Middle frontal gyrus (tissue), 1 donor: ENCODE data around the gene CGB8.
"Not testable (repeated sequence)": the region's sequence is repeated elsewhere in the genome, so short reads cannot be mapped to it uniquely, and the experiment has no call there.

Source experiments
- DNase-seq: peaks from one replicate; pipeline ENCODE4 v3.0.0-alpha.2; 2015; ENCODE audit warnings: low spot score; ENCODE audit errors: extremely low spot score

CGB8 gene

DNA sequence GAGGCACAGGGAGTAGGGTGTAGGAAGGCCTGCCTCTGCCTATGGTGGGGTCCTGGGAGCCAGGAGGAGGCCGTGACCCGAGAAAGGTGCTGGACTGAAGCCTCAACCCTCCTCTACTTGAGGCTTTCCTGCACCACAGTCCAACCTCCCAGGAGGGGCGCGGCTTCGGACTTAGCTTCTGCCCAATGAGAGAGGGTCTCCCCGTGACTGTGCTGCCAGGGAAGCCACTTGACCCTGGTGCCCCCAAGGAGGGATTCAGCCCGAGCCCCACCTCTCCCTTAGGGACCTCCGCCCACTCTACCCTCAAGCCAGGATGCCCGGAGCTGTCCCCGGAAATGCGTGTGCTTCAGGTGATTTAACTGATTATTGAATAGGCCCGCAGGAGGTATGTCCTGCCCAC is at the start of gene CGB8:
TSS of gene CGB8 (minus strand) at position 101 of the 400 bp plus-strand sequence. CDS start 372 bp downstream, outside the sequence.
- not testable (repeated sequence) for DNase-seq

DNA sequence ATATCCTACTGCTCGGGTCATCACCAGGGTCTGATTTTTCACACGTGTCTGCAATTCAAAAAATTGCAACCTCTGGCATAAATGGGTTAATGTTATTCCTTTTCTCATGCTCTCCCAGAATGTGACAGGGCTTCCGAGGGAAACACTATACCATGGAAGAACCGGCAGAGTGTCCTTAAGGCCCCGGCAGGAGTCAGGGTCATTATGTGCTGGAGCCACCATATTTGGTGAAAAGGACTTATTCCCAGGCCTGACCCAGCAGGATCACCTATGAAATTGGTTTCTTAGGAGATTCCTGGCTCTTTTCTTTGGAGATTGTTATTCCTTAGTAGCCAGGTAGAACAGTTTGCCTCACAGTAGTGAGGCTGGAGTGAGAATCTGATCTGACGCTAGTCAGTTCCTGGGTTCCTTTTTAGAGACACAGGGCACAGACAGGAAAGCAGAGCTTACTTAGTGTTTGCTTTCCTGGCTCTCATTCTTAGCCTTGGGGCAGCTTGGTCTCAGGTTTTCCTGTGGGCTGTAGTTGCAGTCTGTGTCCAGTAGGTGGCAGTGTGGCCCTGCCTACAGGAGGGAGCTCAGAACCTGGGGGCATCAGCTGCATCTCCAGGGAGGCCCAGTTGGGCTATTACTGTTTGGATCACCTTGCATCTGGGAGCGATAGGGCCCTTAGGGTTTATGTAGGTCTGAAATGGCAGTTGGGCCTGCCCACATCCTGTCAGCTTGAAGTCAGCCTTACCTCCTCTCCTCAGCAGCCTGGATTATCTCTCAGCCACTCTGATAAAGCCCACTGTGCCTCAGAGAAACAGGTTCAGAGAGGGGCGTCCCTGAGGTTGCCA is 48.8 kb upstream of the CGB8 start:
- DNase-seq, result no peak

DNA sequence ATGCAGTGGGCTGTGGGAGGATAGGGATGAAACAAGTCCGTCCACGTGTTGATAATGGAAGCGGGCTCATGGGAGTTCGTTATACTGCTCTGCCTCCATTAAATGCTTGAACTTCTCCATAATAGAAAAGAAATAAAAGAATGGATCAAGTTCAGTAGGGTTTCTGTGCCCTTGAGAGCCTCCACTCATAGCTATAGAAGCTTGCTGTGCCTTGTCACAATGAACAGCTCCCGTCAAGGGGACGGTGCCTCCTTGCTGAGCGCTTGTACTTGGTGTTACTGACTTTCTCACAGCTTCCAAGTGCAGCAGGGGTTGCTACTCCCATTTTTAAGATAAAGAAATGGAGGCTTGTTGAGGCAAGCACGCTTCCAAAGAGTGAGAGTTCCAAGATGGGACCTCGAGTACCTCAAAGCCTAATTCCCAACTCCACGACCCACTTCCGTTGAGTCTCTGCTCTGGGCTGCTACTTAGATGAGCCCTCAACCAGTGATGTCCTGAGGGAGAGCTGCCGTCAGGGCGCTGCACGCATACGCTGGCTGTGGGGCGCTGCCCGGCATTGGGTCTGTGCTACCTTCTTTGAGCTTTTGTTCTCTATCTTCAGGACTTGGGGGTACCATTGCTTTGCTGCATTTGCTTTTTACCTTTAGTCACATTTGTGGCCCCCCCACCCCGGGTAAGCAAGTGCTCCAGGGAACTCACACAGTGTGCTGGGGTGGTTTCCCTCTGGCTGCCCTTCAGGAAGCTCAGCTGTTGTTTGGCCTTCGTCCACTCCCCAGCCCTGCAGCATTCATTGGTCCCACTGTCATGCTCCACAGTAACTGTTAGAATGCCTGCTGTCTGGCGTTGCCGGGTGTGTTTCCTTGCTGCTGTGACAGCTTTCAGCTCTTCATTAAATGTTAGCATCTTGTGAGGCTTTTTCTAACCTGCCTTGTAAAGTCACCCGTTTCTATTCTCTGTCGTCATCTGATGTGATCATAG is 45.9 kb upstream of the CGB8 start:
- DNase-seq, result no peak

DNA sequence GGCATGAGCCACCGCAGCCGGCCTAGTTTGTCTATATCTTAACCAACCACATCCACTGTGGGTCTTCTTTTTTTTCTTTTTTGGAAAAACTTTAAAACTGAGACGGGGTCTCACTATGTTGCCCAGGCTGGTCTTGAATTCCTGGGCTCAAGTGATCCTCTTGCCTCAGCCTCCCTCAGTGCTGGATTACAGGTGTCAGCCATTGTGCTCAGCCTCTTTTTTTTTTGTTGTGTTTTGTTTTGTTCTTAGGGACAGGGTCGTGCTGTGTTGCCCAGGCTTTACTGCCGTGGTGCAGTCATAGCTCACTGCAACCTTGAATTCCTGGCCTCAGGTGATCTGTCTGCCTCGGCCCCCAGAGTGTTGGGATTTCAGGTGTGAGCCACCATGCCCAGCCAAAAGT is 43.8 kb upstream of the CGB8 start:
- DNase-seq, result no peak

DNA sequence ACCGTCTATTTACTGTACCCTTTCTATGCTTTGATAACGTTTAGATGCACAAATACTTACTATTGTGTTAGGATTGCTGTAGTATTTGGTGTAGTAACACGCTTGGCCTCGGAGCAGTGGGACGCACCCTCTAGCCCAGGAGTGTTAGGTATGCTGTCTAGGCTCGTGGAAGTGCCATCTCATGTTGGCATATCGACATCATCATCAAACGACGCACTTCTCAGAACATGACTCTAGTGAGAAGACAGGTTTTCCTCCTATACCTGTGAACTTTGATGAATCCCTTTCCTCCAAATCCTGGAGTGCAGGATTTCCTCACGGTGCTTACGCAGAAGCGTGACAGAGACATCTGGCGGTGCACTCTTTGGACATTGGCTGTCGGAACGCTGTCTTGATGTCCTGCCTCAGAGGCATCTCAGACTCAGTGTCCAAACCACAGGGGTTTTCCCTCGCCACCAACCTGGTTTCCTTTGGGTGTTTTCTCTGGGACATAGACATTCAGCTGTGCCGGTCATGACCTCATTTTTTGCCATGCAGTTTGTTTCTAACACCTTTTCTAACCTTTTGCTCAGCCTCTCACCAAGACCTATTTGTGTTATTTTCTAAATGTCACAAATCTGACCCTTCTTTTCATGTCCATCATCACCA is 42.6 kb upstream of the CGB8 start:
- DNase-seq, result no peak

DNA sequence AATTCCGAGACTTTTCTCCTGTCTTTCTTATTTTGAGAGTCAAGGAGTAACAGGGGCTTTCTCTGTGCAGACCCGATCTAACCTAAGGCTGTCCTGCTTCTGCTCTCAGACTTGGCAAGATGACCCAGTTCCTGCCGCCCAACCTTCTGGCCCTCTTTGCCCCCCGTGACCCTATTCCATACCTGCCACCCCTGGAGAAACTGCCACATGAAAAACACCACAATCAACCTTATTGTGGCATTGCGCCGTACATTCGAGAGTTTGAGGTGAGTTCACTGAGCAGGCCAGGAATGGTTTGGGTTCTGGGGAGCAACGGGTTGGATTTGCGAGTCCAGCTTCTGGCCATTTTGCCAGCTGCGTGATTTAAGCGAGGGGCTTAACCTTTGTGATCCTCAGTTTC is 37.4 kb upstream of the CGB8 start:
- no peak for DNase-seq

DNA sequence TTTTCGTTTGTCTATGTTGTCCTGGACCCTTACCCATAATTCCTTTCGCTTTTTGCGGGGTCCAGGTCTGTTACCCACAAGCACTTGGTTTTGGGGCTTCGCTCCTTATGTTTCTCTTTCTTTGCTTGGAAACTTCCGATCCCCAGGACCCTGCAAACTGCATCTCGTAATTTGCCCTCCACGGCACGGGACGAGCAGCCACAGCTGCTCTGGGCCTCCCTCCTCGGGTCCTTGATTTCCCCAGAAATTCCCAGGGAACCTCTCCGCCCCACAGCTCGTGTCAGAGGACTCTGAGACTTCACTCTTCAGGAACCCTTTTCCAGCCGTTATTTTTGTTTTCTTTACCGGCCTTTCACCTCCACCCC is 36.9 kb upstream of the CGB8 start:
- DNase-seq, result no peak

DNA sequence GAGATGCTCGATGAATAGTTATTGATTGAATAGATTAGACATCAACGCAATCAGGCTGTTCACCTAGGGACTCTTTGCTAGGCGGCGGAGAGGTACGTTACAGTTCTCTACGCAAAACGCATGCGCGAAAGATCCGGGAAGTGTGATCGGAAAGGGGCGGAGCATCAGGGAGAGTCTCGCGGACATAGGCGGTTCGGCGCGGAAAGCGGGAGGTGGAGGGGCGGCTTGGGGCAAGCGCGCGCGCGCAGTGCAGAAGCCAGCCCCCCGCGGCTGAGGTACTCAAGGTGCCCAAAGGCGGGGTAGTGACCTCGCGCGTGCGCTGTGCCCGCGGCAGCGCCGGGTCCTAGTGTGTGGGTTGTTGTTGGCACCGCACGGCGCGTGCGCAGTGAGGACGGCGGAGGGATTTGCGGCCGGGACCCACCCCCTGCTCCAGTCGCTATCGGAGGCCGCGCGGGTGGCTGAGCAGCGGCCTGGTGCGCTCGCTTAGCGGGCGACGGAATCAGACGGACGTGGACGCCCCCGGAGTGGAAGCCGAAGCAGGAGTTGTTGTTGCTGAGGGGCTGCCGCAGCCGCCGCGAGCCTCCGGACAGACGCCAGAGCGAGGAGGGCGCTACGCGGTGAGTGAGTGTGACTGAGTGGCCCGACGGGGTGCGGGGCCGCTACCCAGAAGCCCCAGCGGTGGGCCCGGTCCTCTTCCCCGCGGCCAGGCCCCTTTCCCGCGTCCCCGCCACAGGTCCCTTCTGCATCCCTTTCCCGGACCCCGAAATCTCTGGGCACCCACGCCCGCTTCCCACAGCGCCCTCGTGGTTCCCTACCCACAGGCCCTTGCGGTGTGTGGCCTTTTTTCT is 36.3 kb upstream of the CGB8 start, which contains the start of gene SNRNP70:
TSS of gene SNRNP70 (plus strand) at position 432 of the 848 bp plus-strand sequence. CDS start 964 bp downstream, outside the sequence.
- peak; percentile 96 for DNase-seq

DNA sequence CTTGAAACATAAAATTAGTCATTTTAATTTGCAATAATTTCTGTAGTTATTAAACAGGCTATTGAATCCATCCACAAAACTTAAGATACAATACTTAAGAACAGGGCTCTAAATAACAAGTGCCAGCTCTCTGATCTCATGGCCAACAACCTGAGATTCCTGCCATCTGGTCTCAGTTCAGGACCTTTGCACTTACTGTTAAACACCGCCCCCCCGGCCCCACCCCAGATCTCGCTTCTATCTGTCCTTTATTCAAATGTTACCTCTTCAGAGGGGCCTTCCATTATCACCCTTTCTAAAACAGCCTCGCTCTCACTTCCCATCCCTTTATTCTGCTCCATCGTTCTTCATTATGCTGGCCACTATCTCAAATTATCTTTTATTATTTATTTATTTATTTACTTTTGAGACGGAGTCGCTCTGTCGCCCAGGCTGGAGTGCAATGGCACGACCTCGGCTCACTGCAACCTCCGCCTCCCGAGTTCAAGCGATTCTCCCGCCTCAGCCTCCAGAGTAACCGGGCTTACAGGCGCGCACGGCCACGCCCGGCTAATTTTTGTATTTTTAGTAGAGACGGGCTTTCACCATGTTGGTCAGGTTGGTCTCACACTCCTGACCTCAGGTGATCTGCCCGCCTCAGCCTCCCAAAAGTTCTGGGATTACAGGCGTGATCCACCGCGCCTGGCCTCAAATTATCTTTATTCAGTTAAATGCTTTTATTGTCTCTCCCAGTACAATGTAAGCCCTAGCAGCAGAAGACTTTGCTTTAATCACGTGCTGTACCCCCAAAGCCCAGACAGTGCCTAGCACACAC is 35.5 kb upstream of the CGB8 start:
- no peak for DNase-seq

DNA sequence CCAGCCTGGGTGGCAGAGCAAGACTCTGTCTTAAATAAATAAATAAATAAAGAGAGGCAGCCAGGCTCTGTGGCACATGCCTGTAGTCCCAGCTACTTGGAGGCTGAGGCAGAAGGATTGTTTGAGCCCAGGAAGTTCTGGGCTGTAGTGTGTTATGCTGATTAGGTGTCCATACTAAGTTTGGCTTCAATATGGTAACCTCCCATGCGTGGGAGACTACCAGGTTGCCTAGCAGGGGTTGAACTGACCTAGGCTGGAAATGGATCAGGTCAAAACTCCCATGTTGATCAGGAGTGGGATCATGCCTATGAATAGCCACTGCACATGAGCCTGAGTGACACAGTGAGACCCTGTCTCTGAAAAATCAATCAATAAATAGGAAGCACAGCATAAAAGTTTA is 32.4 kb upstream of the CGB8 start:
- DNase-seq, result no peak

DNA sequence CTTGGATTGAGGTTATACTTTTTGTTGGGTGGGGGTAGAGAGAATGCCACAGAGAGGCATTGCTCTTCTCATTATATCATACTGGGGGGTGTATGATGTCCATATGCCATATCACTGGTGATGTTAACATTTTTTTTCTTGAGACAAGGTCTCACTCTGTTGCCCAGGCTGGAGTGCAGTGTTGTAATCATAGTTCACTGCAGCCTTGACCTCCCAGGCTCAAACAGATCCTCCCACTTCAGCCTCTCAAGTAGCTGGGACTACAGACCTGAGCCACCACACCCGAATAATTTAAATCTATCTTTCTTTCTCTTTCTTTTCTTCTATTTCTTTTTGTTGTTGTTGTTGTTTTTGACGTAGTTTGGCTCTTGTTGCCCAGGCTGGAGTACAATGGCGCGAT is 31.5 kb upstream of the CGB8 start:
- no peak for DNase-seq

DNA sequence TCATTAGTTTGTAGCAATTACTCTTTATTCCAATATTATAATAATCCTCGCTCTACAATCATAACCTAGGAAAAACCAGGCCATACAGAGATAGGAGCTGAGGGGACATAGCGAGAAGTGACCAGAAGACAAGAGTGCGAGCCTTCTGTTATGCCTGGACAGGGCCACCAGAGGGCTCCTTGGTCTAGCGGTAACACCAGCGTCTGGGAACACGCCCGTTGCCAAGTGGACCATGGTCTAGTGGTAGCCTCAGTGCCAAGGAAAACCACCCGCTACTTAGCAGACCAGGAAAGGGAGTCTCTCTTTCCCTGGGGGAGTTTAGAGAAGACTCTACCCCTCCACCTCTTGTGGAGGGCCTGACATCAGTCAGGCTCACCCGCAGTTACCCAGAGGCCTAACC is 26.0 kb upstream of the CGB8 start:
- peak; percentile 3 for DNase-seq

DNA sequence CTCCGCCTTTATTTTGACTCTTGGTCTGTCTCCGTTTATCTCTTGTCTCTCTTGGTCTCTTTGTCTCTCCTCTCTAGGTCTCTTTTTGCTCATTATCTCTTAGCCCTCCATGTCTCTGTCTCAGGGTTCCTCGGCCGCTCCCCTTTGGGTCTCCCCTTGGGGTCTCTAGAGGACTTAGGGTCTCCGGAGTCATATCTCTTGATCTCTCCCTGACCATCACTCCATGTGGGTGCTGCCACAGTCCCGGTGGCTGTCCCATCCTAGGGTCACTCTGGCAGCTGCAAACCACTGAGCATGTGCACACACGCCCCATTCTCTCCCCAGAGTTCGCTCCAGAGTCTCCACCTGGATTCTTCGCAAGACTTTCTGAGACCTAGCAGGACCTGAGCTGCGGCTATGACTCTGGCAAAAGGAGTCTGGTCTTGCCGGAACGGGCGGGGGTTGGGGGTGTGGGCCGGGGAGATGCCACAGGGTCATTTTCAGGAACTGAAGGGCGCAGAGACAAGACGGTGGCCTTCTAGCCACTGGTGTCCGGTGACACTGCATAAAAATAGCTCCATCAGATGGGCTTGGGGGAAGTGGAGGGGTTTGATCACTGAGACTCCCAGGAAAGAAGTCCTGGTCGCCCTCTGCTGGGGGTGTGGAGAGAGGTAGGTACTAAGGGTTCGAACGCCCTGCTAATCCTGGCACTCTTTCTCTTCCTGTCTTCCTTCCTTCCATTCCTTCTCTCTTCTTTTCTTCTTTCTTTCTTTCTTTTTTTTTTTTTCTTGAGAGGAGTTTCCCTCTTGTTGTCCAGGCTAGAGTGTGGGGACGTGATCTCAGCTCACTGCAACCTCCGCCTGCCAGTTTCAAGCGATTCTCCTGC is 24.8 kb upstream of the CGB8 start:
- no peak for DNase-seq

DNA sequence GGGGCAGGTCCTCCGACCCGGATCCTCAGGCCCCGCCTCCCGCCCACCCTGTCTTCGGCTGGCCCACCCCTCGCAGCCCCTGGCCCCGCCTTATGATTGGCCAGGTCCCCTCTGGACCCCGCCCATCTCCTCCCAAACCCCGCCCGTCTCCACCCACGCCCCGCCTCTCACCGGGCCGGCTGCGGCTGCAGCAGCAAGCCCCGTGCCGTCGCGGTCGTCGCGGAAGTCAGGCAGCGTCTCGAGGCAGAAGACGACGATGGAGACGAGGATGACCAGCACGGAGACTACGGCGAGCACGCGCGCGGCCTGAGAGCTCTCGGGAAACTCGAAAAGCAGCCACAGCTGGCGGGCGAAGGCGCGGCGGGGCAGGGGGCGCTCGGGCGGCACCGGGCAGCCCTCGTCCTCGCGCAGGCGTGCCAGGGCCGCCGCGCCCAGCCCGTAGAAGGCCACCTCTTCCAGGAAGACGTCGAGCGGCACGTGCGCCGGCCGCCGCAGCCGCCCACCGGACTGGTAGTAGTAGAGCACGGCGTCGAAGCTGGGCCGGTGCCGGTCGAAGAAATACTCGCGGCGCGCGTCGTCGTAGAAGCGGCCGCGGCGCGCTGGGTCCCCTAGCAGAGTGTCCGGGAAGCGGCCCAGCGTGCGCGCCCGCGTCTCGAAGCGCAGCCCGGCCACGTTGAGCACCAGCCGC is 23.1 kb upstream of the CGB8 start:
- DNase-seq, result no peak

DNA sequence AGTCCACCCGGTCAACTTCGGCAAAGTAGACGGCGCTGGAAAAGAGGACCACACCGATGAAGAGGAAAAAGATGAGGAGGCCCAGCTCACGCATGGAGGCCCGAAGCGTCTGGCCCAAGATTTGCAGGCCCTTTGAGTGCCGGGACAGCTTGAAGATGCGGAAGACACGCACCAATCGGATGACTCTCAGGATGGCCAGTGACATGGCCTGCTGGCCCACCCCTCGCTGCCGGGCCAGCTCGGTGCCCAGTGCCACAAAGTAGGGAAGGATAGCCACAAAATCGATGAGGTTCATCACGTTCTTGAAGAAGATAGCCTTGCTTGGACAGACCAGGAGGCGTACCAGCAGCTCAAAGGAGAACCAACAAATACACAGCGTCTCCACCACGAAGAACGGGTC is 21.5 kb upstream of the CGB8 start:
- DNase-seq, result no peak

DNA sequence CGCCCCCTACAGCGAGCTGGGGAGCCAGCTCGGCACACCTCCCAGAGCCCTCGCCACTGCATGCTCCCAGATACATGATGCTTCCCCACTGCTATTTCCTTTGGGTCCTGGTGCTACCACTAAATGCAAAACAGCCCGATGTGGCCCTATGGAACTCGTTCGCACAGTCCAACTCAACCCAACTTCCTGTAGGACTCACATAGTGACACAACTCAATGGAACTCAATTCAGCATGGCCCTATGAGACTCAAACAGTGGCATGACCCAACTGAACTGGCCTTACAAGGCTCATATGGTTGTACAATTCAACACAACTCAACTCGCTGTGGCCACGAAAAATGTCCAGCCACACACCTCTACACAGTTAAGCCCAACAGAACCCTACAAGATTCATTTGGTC is 20.1 kb upstream of the CGB8 start:
- DNase-seq, result no peak

DNA sequence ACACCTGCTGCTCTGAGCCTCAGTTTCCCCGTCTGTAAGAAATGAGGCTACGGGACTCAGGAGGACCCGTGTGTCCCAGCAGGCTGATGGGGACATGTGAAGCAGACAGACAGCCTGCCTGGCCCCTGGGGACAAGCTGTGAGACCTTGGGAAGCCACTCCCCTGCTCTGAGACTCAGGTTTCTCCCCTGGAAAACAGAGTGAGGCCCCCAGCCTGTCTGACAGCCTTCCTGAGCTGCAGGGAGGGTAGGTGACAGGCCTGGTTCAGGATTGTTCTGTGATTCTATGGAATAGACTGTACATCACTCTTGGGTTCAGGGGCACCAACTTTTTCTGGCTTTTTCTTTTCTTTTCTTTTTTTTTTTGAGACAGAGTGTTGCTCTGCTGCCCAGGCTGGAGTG is 18.6 kb upstream of the CGB8 start:
- DNase-seq, result no peak

DNA sequence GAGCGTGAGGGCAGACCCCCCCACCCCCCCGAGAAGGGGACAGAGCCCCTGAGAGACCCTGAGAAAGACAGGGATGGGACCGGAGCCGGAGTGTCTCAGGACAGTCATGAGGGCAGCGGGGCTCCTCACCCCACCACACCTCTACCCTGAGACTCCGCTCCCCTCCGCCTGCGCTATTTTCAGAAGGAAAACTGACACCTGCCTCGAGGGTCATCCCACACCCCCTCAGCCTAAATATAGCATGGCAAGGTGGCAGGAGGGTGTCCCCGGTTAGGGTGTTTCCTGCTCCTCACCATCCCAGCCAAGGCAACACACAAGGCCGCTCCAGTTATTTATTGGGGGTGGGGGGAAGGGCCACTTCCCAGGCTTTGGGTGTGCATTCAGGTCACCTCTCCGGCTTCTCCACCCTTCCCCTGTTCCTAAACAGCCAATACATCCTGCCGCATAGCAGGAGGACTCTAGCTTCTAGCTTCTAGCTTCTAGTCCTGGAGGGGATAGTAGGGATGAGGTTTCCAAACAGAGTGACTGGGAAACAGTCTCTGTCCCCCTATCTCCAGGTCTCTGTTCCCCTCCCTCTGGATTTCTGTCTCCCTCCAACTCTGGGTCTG is 17.1 kb upstream of the CGB8 start:
- DNase-seq, result no peak
